Measurements from ENCODE around the gene RFPL3. TPM values are rescaled to one million over a fixed set of nuclear protein-coding genes. Genes with fewer than 3 reads are reported as not detected.

The RFPL3 gene
- total and polyA plus RNA-seq, 2 donors (not counting 3 experiments of a cell fraction or from before 2014, with no cell fraction given), result not detected

GRCh38 chr22:32309585-32310251 is 47.9 kb upstream of the RFPL3 start:
- no TSS peak for BruUV-seq (replicated peaks)
- H4K20me1 ChIP-seq (replicated peaks; ENCODE audit: control insufficient read depth, extremely low read depth, insufficient read depth, low read length), result no peaks in the 10 kb centered on the region
- intact Hi-C loops (cut with micrococcal nuclease) (no loop called here), dilution Hi-C loops (cut with MboI; ENCODE audit: extremely low pct_ligation_motif_present, low sequenced_read_pairs) (no loop called here)
- POLR2A ChIA-PET, result no interaction called here
- no peaks in the 10 kb centered on the region for H3K9me1 ChIP-seq (replicated peaks; ENCODE audit: control insufficient read depth, extremely low read depth, insufficient read depth, low read length)
- H3K36me3 ChIP-seq (ENCODE audit: control insufficient read depth in 2 of 2, extremely low read depth in 1 of 2, insufficient read depth in 2 of 2, low read length in 2 of 2), result peaks cover 0 to 2% of the 10 kb centered on the region in 2 experiments
- no peak overlapping the region for H2AFZ ChIP-seq (ENCODE audit: low read depth, low read length)
- H3K9ac ChIP-seq (replicated peaks; ENCODE audit: extremely low read depth, insufficient read depth, low read length), result no peak overlapping the region
- no peak overlapping the region for H3K4me2 ChIP-seq (ENCODE audit: insufficient read depth, low read length)
- DNase-seq (ENCODE audit: low read depth, low spot score) (no peak), FAIRE-seq (no peak)
- no peak overlapping the region for H3K27ac ChIP-seq (ENCODE audit: insufficient read depth, low read depth, low read length)
- H3K27me3 ChIP-seq (ENCODE audit: control insufficient read depth in 2 of 2, insufficient read depth in 2 of 2, low read length in 2 of 2), result no peaks in the 10 kb centered on the region
- CTCF ChIA-PET, result interaction anchor here (1.2 kb wide), 1 partner anchor 9 kb away, joined by 3 read pairs; no protein-coding TSS in a partner anchor
- no peaks in the 10 kb centered on the region for H3K9me3 ChIP-seq (replicated peaks; ENCODE audit: control insufficient read depth, insufficient read depth, low read length)
- no peak overlapping the region for H3K4me3 ChIP-seq (replicated peaks in 1 of 3; ENCODE audit: insufficient read depth in 1 of 3, low read depth in 1 of 3, low read length in 3 of 3)
- H3K79me2 ChIP-seq (ENCODE audit: control insufficient read depth, insufficient read depth, low read length), result no peaks in the 10 kb centered on the region
- no peaks in the 10 kb centered on the region for H3K4me1 ChIP-seq (ENCODE audit: control insufficient read depth, extremely low read depth, insufficient read depth, low read length)
- TF ChIP-seq POLR2AphosphoS5 (IDR thresholded peaks at IDR 0.05; ENCODE audit: insufficient read depth, low read depth, low read length), result no peak
- TF ChIP-seq EZH2 (IDR thresholded peaks at IDR 0.05; ENCODE audit: borderline replicate concordance, low read depth, low read length, severe bottlenecking), result no peak
- TF ChIP-seq CTCF (IDR thresholded peaks at IDR 0.05; ENCODE audit: extremely low read depth in 1 of 2, insufficient read depth in 1 of 2, low read depth in 1 of 2, low read length in 2 of 2), result no peak
- no peak for TF ChIP-seq FOS (IDR thresholded peaks at IDR 0.05; ENCODE audit: borderline replicate concordance, insufficient read depth, low read length)
- no peak for TF ChIP-seq MYC (IDR thresholded peaks at IDR 0.05; ENCODE audit: low read depth, low read length)
- no peak for TF ChIP-seq JUN (IDR thresholded peaks at IDR 0.05; ENCODE audit: borderline replicate concordance, insufficient read depth, insufficient read length, low read depth)
- no peak for TF ChIP-seq GATA2 (IDR thresholded peaks at IDR 0.05; ENCODE audit: insufficient read depth, insufficient read length, low read depth, low read length)
- no peak for TF ChIP-seq MAX (IDR thresholded peaks at IDR 0.05; ENCODE audit: insufficient read depth, insufficient read length)
- TF ChIP-seq POLR2A (IDR thresholded peaks at IDR 0.05; ENCODE audit: low read depth, low read length), result no peak

Data from endothelial cell of umbilical vein (primary cell).